ENCODE results near the gene CNTN6. TPM values are rescaled to one million over a fixed set of nuclear protein-coding genes. Genes with fewer than 3 reads are reported as not detected.
A peak's percentile ranks its signal among the peaks of the same experiment; 100 is the strongest.

CNTN6 gene
- polyA plus RNA-seq, 5 donors, result 6.6 to 9.5 (median 7.4) TPM

- no peak for DNase-seq
These were observed 79.8 kb downstream of the CNTN6 start for GRCh38 chr3:1172644-1173043.

- DNase-seq, result no peak
These were observed 86.3 kb downstream of the CNTN6 start for GRCh38 chr3:1179146-1179545.

- DNase-seq, result peak; percentile 6 to 15
These were observed 90.7 kb downstream of the CNTN6 start for GRCh38 chr3:1183320-1184048.

GRCh38 chr3:1190569-1190968, 97.7 kb downstream of the CNTN6 start:
- no peak for DNase-seq

GRCh38 chr3:1191026-1191425, 98.2 kb downstream of the CNTN6 start:
- no peak for DNase-seq

- DNase-seq, result no peak
These were observed 103.1 kb downstream of the CNTN6 start for GRCh38 chr3:1195947-1196346.

- DNase-seq, result no peak
These were observed 104.2 kb downstream of the CNTN6 start for GRCh38 chr3:1197051-1197450.

- DNase-seq, result no peak
These were observed 107.5 kb downstream of the CNTN6 start for GRCh38 chr3:1200371-1200770.

GRCh38 chr3:1207904-1208303, 115.1 kb downstream of the CNTN6 start:
- no peak for DNase-seq

GRCh38 chr3:1214933-1215332, 122.1 kb downstream of the CNTN6 start:
- DNase-seq, result no peak

- DNase-seq, result no peak
These were observed 124.0 kb downstream of the CNTN6 start for GRCh38 chr3:1216856-1217255.

- no peak for DNase-seq
These were observed 134.3 kb downstream of the CNTN6 start for GRCh38 chr3:1227111-1227510.

GRCh38 chr3:1228289-1228688, 135.5 kb downstream of the CNTN6 start:
- no peak for DNase-seq

GRCh38 chr3:1230920-1231319, 138.1 kb downstream of the CNTN6 start:
- no peak for DNase-seq

GRCh38 chr3:1232276-1232675, 139.5 kb downstream of the CNTN6 start:
- no peak for DNase-seq

GRCh38 chr3:1235526-1236120, 142.8 kb downstream of the CNTN6 start:
- DNase-seq, result no peak

- no peak for DNase-seq
These were observed 158.6 kb downstream of the CNTN6 start for GRCh38 chr3:1251282-1252060.

- DNase-seq, result no peak
These were observed 159.2 kb downstream of the CNTN6 start for GRCh38 chr3:1252061-1252430.

GRCh38 chr3:1262246-1262645, 169.4 kb downstream of the CNTN6 start:
- no peak for DNase-seq

GRCh38 chr3:1263121-1263520, 170.3 kb downstream of the CNTN6 start:
- DNase-seq, result peak; percentile 19 to 39

- DNase-seq, result no peak
These were observed 177.0 kb downstream of the CNTN6 start for GRCh38 chr3:1269808-1270207.

- DNase-seq, result no peak
These were observed 179.9 kb downstream of the CNTN6 start for GRCh38 chr3:1272546-1273265.
